Transverse colon (tissue), 4 donors: ENCODE measurements around the gene MROH2B. TPM values are rescaled to one million over a fixed set of nuclear protein-coding genes. Genes with fewer than 3 reads are reported as not detected.
"Not testable (repeated sequence)": the region's sequence is repeated elsewhere in the genome, so short reads cannot be mapped to it uniquely, and the experiment has no call there.

Experiments used
- DNase-seq: peaks from one replicate; pipeline ENCODE4 v3.0.0-alpha.2; 2019
- H3K27ac ChIP-seq, 4 donors: fragments of 200-600 bp; sonication (generic); 2 replicates each; pipeline ENCODE4 v1.5.1; 2016 to 2018; ENCODE audit warnings: inconsistent platforms in 4 of 4
- H3K27me3 ChIP-seq: fragments of 200-600 bp; sonication (generic); 2 replicates; pipeline ENCODE4 v1.5.1; 2017; ENCODE audit warnings: inconsistent platforms
- H3K36me3 ChIP-seq, 4 donors: fragments of 200-600 bp; sonication (generic); 2 replicates each; pipeline ENCODE4 v1.5.1; 2017 to 2019; ENCODE audit warnings: inconsistent platforms in 4 of 4
- H3K4me1 ChIP-seq, 4 donors: fragments of 200-600 bp; sonication (generic); 2 replicates each; pipeline ENCODE4 v1.5.1; 2017 to 2020; ENCODE audit warnings: inconsistent platforms in 4 of 4
- H3K4me3 ChIP-seq, 4 donors: fragments of 200-600 bp; sonication (generic); 1 replicate in 1 of 4; 2 replicates in 3 of 4; pipeline versions ENCODE4 v1.5.1 to v1.6.1; 2017 to 2019; ENCODE audit warnings: inconsistent platforms in 4 of 4
- H3K9me3 ChIP-seq, 2 donors: fragments of 200-600 bp; sonication (generic); 2 replicates each; pipeline ENCODE4 v1.5.1; 2017 to 2019; ENCODE audit warnings: inconsistent platforms in 2 of 2
- CTCF ChIP-seq, 5 experiments: fragments of 200-600 bp in 3 of 5; fragments of 450-650 bp in 2 of 5; sonication (generic) in 3 of 5; IDR thresholded peaks; 1 replicate in 2 of 5; 2 replicates in 3 of 5; pipeline ENCODE4 v1.5.1; 2016 to 2017; ENCODE audit warnings: antibody characterized with exemption in 5 of 5, inconsistent platforms in 3 of 5, mild to moderate bottlenecking in 2 of 5, moderate library complexity in 1 of 5
- EP300 ChIP-seq: sonication (generic); formaldehyde crosslinking; IDR thresholded peaks from one replicate; pipeline ENCODE4 v1.6.1; 2017; ENCODE audit warnings: antibody characterized with exemption, low read depth
- POLR2A ChIP-seq: fragments of 450-650 bp; IDR thresholded peaks from one replicate; pipeline ENCODE4 v1.6.1; 2016; ENCODE audit warnings: antibody characterized with exemption, mild to moderate bottlenecking, moderate library complexity
- POLR2AphosphoS5 ChIP-seq, 3 donors: sonication (generic); formaldehyde crosslinking; IDR thresholded peaks; one replicate each; pipeline ENCODE4 v1.6.1; 2016; ENCODE audit warnings: antibody characterized with exemption in 3 of 3
- WGBS, 2 donors: methylation state at CpG; one replicate each; pipeline ENCODE4 v1.1.5; 2018; ENCODE audit warnings: low coverage in 1 of 2; 5-methylcytosine and 5-hydroxymethylcytosine counted together
- in situ Hi-C, 4 donors: fragments of 200-750 bp; cut with MboI; loops; one replicate each; pipeline versions ENCODE4 v1.15.0 to v1.15.1; 2017; ENCODE audit warnings: low sequenced_read_pairs in 3 of 4, low pct_ligation_motif_present in 1 of 4, low pct_unique_long_range_greater_than_20kb in 1 of 4
- intact Hi-C: fragments of 100-400 bp; cut with DNase I; formaldehyde crosslinking; loops from one replicate; pipeline ENCODE4 v1.15.1; 2023; ENCODE audit warnings: low total_unique reads
- total RNA-seq, 4 donors: library from RNA; depleted of rRNA; stranded (reverse); fragments of >200 nt; gene quantifications; one replicate each; pipeline ENCODE4 v1.1.0, GENCODE V29; 2016

Gene MROH2B
- total RNA-seq, 4 donors from 2014 or later = not detected

- H3K9me3 ChIP-seq = no peaks in the 10 kb centered on the region
- WGBS, 2 donors = 34% methylated on average over 1 of the region's 1 CpG; no CpG with 5 or more reads in 1 of the 2 donors
- DNase-seq = peak; percentile 8
- H3K27ac ChIP-seq = no peak overlapping the region
- no peaks in the 10 kb centered on the region for H3K36me3 ChIP-seq
- TF ChIP-seq POLR2A = no peak
- TF ChIP-seq EP300 = no peak
- TF ChIP-seq CTCF (IDR thresholded peaks at IDR 0.05) = no peak
- TF ChIP-seq POLR2AphosphoS5 (IDR thresholded peaks at IDR 0.05) = no peak
- H3K4me3 ChIP-seq = no peak overlapping the region
- no peaks in the 10 kb centered on the region for H3K27me3 ChIP-seq
- in situ Hi-C loops = no loop called here
- intact Hi-C loops = no loop called here
- H3K4me1 ChIP-seq = peaks cover 0 to 10% (median 0%) of the 10 kb centered on the region in 4 donors
Observed at GRCh38 chr5:41043109-41043747, 27.9 kb downstream of the MROH2B start.

GRCh38 chr5:41032973-41033372 is 38.2 kb downstream of the MROH2B start:
- H3K36me3 ChIP-seq = no peaks in the 10 kb centered on the region
- DNase-seq = no peak
- intact Hi-C loops = no loop called here
- no peak overlapping the region for H3K4me3 ChIP-seq
- in situ Hi-C loops = no loop called here
- TF ChIP-seq POLR2A (no peak), CTCF (IDR thresholded peaks at IDR 0.05) (no peak), POLR2AphosphoS5 (IDR thresholded peaks at IDR 0.05) (no peak), EP300 (no peak)
- no peaks in the 10 kb centered on the region for H3K4me1 ChIP-seq
- H3K27me3 ChIP-seq = no peaks in the 10 kb centered on the region
- no peaks in the 10 kb centered on the region for H3K9me3 ChIP-seq
- H3K27ac ChIP-seq = no peak overlapping the region

- H3K4me1 ChIP-seq, H3K27me3 ChIP-seq, H3K9me3 ChIP-seq, DNase-seq, intact Hi-C loops, H3K4me3 ChIP-seq, H3K36me3 ChIP-seq, H3K27ac ChIP-seq, in situ Hi-C loops: not testable (repeated sequence)
- WGBS, 2 donors = 98 to 100% methylated on average over 1 to 8 of the region's 8 CpGs
Observed at GRCh38 chr5:41022600-41022999, 48.5 kb downstream of the MROH2B start.

GRCh38 chr5:41012318-41012717 is 58.8 kb downstream of the MROH2B start:
- no peak overlapping the region for H3K27ac ChIP-seq
- H3K36me3 ChIP-seq = no peaks in the 10 kb centered on the region
- no peak for DNase-seq
- no peak overlapping the region for H3K4me3 ChIP-seq
- TF ChIP-seq POLR2AphosphoS5 (IDR thresholded peaks at IDR 0.05) (no peak), POLR2A (no peak), EP300 (no peak), CTCF (IDR thresholded peaks at IDR 0.05) (no peak)
- H3K27me3 ChIP-seq = no peaks in the 10 kb centered on the region
- H3K9me3 ChIP-seq = no peaks in the 10 kb centered on the region
- no peaks in the 10 kb centered on the region for H3K4me1 ChIP-seq
- intact Hi-C loops (no loop called here), in situ Hi-C loops (no loop called here)
- WGBS, 2 donors = 64 to 65% methylated on average over 4 of the region's 4 CpGs

- H3K4me1 ChIP-seq = no peaks in the 10 kb centered on the region
- WGBS, 2 donors = 86 to 92% methylated on average over 6 of the region's 6 CpGs
- TF ChIP-seq POLR2A (no peak), POLR2AphosphoS5 (IDR thresholded peaks at IDR 0.05) (no peak), EP300 (no peak), CTCF (IDR thresholded peaks at IDR 0.05) (no peak)
- no peak overlapping the region for H3K4me3 ChIP-seq
- H3K36me3 ChIP-seq = no peaks in the 10 kb centered on the region
- no peak for DNase-seq
- intact Hi-C loops (loop anchor here (1.0 kb wide), 1 partner anchor 29 kb away; no protein-coding TSS in a partner anchor), in situ Hi-C loops (no loop called here)
- H3K9me3 ChIP-seq = no peaks in the 10 kb centered on the region
- no peak overlapping the region for H3K27ac ChIP-seq
- H3K27me3 ChIP-seq = no peaks in the 10 kb centered on the region
Observed at GRCh38 chr5:41010572-41010971, 60.6 kb downstream of the MROH2B start.
